ENCODE measurements around the gene XRCC1.

The XRCC1 gene

DNA sequence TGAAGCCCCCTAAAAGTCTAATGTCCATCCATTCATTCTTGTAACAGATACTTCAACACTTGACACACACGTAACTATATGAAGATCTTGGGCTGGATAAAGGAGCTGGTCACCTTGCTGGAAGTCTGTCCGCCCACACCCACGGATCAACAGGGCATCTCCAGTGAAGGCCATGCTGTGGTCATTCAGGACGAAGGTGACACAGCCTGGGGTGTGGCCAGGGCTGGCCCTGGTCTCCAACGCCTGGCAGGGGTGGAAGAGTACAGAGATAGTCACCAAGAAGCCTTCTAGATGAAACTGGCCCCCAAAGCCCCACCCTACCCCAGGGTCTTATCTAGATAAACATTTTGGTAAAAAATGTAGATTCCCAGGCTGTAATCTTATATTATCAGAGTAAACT lies 64.0 kb downstream of the XRCC1 start:
- DNase-seq = no peak

DNA sequence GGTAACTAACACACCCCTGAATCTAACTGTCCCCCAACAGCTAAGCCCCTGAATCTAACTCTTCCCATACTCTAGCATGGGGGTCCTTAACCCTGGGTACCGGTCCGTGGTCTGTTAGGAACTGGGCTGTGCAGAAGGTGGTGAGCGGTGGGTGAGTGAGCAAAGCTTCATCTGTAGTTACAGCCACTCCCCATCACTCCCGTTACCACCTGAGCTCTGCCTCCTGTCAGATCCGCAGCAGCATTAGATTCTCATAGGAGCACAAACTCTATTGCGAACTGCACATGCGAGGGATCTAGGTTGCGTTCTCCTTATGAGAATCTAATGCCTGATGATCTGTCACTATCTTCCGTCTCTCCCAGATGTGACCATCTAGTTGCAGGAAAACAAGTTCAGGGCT lies 64.6 kb downstream of the XRCC1 start:
- DNase-seq = no peak

DNA sequence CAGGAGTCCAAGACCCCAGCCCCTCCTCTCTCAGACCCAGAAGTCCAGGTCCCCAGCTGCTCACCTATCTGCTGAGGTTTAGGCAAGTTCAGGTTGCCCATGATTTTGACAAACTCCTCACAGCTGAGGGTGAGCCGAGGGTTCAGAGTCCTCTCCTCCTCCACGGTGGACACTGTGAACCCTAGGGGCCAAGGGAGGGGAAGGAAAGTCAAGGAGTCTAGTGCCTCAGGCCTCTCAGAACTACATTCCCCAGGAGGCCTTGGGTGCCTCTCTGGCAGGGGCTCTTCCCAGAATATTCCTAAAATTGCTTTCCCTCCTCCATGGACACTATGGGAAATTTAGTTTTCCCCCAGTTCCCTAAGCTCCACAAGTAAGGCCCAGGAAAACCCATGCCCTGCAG lies 67.4 kb downstream of the XRCC1 start:
- DNase-seq = no peak

DNA sequence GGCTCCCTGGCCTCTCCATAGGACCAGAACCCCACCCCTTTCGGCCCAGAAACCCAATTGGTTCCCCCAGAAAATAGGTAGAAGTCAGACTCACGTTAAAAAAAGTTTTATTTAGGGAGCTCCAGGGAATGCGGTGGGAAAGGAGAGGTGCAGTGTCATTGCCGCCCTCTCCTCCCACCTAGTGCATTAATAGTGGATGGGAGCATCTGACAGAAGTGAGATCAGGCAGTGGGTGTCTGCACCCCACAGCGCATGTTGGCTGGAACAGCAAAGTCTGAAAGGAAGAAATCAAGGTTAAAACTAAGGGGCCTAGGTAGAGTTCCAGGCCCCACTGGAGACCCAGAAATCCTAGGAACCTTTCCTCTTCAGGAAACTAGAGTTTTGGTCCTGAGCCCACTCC lies 68.7 kb downstream of the XRCC1 start:
- no peak for DNase-seq

DNA sequence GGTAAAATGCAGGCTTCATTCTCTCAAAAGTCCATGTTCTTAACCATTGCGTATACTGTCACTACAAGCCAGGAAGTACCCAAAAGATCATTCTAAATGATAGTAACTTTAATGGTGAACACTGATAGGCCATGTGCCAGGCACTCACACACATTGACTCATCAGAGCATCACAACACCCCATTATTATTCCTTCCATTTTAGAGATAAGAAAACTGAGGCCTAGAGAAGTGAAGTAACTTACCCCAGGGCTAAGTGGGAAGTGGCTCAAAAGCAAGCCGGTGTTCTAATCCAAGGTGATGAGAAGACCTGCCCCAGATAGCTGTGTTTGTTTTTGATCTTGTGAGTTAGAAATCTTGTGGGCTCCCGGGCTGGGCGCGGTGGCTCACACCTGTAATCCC lies 69.4 kb downstream of the XRCC1 start:
- DNase-seq = no peak

DNA sequence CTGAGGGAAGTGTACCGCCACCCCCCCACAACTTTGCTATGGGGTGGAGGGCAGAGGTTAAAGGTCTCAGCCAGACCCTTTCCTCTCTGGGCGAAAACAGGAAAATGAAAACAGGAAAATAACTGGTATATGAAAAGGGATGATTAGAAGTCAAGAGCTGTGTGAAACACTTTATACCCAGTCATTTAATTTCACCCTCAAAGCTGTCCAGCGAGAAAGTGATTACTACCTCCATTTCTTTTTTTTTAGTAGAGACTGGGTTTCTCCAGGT lies 70.2 kb downstream of the XRCC1 start:
- DNase-seq = no peak

DNA sequence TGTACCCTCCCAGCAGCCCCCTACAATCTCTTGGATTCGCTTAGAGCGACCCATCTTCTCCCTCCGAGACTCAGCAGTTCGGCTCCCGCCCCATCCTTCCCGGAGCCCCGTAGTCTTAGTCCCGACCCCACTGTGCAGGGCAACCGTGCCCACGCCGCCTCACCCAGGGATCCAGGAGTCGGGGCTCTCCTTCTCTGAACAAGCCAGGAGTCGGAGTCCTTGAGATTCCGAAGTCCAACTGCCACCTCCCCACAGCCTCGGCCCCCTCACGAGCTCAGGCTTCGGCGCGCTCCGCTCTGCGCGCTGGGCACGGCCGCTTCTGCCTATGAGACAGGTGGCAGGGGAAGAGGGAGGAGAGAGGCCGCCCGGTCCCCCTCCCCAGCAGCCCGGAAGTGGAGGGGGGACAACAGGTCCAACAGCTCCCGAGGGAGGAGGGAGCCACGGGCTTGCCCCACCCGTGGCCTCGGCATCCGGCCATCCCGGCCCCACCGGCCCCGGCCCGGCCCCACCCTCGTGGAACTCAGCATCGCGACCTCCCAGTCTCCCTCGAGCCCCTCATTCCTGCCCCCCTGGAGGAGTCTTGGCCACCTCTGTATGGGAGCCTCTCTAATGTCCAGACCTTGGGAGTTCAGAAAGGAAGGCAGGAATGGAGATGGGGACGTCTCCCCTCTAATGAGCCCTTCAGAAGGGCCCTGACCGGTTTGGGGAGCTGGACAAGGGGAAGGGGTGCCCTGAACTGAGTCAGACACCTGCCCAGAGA lies 70.7 kb downstream of the XRCC1 start, which contains the start of gene PHLDB3:
TSS of gene PHLDB3 (minus strand) at position 321 of the 760 bp plus-strand sequence. CDS start 628 bp downstream, outside the sequence.
- DNase-seq = peak; percentile 44

DNA sequence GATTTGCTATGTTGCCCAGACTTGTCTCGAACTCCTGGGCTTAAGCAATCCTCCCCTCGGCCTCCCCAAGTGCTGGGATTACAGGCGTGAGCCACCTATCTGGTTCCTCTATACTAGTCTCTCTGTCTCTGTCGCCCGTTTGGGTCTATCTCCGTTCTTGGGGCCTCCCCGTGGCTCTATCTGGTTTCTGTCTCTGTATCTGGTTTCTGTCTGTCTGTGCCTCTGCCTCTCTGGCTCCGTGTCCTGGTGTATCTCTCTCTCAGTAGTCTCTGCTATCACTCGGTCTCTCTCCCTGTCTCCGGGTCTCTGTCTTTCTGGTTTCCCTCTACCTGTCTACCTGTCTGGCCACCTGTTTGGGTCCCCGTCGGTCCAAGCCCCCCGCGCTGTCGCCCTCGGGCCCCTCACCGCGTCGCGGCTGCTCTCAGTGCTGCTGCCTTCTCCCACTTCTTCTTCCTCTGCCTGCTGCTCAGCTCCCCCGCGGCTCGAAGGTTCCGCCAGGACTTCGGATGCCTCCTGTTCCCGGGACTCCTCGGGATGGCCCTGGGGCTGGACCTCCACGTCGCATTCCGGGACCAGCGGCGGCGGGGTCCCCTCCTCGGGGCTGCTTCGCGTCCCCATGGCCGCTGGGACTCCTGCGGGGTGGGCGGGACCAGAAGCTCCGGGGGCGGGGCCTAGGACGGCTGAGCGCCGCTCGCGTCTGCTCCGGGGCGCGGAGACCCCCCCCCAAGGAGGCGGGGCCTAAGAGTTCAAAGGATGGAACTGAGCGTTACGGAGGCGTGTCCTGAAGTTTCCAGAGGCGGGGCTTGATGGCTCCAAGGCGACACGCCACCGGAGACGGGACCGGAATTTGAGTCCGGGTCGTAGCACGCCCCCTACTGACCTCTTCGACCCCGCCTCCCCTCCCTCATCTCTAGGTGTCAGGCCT lies 71.6 kb downstream of the XRCC1 start:
- DNase-seq = peak; percentile 98

DNA sequence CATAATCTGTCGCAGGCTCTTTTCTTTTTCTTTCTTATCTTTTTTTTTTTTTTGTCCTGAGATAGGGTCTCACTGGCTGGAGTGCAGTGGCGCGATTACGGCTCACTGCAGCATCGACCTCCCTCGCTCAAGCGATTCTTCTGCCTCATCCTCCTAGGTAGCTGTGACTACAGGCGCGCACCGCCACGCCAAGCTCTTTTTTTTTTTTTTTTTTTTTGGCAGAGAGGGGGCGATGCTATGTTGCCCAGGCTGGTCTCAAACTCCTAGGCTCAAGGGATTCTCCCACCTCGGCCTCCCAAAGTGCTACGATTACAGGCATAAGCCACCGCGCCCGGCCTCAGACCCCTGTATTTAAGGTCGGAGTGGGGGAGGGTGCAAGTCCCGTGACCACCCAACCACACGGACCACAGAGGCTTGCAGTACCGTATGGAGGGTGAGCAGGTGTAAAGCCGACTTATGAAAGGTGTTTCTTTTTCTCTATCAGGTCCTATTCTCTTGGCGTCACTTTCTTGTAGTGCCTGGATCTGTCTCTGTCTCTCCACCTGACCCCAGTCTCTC lies 72.8 kb downstream of the XRCC1 start:
- no peak for DNase-seq

DNA sequence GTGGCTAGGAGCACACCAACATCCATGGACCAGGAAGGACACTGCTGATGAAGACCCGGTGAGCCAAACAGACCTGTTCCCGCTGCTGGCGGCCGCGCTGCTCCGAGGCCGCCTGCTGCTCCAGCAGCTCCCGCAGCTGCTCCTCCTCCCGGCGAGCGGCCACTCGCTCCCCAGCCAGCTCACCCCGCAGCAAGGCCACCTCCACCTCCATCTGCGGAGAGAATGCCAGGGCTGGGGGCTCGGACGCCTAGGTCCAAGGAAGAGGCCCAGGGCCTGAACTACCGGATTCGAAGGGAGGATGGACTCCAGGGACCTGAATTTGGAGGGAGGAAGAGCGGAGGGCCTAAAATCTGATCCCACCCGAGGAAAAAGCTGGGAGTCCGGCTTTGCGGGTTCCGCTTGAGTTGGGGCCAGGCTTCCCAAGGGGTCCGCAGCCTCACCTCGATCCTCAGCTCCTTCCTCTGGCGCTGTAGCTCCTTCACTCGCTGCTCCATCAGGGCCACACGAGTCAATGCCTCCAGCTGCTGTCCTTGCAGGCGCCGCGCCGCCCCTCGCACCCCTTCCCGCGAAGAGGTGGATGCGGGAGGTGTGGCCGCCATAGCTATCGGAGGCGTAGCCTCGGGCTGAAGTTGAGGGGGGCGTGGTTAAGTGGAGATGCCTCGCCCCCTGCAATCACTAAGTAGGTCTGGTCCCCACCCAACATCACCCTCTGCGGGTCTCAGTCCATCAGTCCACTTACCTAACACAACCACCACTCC lies 73.5 kb downstream of the XRCC1 start:
- no peak for DNase-seq

DNA sequence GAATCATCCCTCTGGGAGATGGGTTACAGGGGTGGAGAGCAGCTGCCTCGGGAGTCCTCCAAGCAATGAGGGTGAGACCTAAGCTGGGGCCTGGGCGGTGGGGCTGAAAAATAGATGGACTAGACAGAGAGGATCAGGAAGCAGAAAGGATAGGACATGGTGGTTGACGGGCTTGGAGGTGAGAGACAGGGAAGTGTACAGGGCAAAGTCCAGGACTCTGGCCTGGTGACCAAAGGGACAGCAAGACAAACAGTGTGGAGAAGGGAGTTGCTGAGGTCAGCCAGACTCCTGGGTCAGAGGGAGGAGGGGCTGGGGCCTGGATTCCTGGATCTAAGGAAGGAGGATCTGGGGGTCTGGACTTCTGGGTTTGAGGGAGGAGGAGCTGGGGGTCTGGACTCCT lies 76.3 kb downstream of the XRCC1 start:
- no peak for DNase-seq

DNA sequence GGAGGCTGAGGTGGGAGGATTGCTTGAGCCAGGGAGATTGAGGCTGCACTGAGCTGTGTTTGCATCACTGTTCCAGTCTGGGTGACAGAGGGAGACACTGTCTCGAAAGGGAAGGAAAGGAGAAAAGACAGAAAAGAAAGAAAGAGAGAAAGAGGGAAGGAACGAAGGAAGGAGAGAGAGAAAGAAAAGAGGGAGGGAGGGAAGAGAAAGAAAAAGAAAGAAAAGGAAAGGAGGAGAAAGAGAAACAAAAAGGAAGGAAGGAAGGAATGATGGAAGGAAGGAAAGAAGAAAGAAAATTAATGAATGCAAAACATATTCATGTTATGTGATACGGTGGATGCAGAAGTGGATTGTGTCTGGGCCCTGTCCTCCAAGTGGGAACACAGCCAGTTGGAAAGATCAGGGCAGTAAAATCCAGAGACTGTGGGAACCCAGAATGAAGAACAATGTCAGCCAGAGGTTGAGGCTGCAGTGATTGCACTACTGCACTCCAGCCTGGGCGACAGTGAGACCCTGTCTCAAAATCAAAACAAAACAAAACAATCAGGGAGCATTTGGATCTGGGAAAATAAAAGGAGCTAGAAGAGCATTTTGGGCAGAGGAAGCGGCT lies 77.0 kb downstream of the XRCC1 start:
- DNase-seq = no peak

DNA sequence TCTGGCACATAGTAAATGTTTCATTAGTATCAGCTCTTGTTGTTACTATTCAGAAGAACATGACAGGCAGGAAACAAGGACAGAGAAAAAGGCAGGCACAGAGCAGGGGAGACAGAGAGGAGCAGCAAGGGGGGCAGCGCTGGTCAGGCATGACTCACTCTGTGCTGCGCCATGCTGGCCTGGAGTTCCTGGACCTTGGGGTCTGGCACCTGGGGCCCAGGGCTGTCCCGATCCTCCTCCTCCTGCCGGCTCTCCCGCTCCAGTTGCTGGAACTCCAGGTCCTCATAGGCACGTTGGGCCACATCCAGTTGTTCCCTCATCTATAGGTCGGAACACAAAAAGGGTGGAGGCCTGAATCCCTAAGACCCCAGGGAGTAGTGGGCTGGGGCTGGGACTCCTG lies 78.4 kb downstream of the XRCC1 start:
- DNase-seq = no peak

DNA sequence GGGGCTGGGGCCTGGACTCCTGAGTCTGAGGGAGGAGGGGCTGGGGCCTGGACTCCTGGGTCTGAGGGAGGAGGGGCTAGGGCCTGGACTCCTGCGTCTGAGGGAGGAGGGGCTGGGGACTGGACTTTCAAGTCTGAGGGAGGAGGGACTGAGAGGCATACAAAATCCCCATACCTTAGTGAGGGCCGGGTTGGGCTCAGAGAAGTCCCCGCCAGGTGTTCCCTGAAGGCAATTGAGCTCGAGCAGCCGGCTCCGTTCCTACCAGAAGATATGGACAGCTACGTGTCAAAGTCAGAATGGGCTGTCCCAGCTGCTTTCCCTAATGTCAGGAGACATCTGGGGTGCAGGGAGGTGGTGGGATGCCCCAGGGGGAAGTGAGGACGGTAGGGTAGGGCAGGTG lies 80.2 kb downstream of the XRCC1 start:
- DNase-seq = no peak
